Limb (tissue), 2 donors: ENCODE results near the gene NAV1.

Experiments
- DNase-seq, 2 donors: peaks; one replicate each; pipeline ENCODE4 v3.0.0-alpha.2; 2016; ENCODE audit errors: extremely low spot score in 2 of 2

NAV1 gene

GRCh38 chr1:201525193-201525778 lies 13.6 kb upstream of the NAV1 start:
- DNase-seq: no peak

- DNase-seq: no peak
Observed at GRCh38 chr1:201527879-201528278, 11.0 kb upstream of the NAV1 start.

GRCh38 chr1:201528631-201529252 lies 10.2 kb upstream of the NAV1 start:
- DNase-seq: no peak

GRCh38 chr1:201530741-201531531 lies 8.0 kb upstream of the NAV1 start:
- DNase-seq: peak; percentile 91 to 95

- DNase-seq: peak; percentile 62 to 71
Observed at GRCh38 chr1:201531551-201532425, 7.1 kb upstream of the NAV1 start.

- no peak for DNase-seq
Observed at GRCh38 chr1:201533836-201534235, 5.1 kb upstream of the NAV1 start.

GRCh38 chr1:201535046-201535918 lies 3.6 kb upstream of the NAV1 start:
- DNase-seq: no peak

GRCh38 chr1:201535919-201536245 lies 3.0 kb upstream of the NAV1 start:
- no peak for DNase-seq

GRCh38 chr1:201536558-201536957 lies 2.4 kb upstream of the NAV1 start:
- DNase-seq: no peak

- no peak for DNase-seq
Observed at GRCh38 chr1:201537028-201537427, 1.9 kb upstream of the NAV1 start.

- no peak for DNase-seq
Observed at GRCh38 chr1:201537467-201537866, 1.5 kb upstream of the NAV1 start.

GRCh38 chr1:201537891-201538611 lies 876 bp upstream of the NAV1 start:
- DNase-seq: no peak

- DNase-seq: peak in 1 of 2 donors; percentile 58
Observed at GRCh38 chr1:201539561-201540431, 869 bp downstream of the NAV1 start.

- DNase-seq: no peak
Observed at GRCh38 chr1:201540846-201541735, 2.2 kb downstream of the NAV1 start.

GRCh38 chr1:201542309-201543035 lies 3.5 kb downstream of the NAV1 start:
- no peak for DNase-seq

- DNase-seq: no peak
Observed at GRCh38 chr1:201543871-201544642, 5.1 kb downstream of the NAV1 start.

- no peak for DNase-seq
Observed at GRCh38 chr1:201544710-201545109, 5.8 kb downstream of the NAV1 start.
